Measurements from ENCODE around the gene ABTB1.
"Not testable (repeated sequence)": the region's sequence is repeated elsewhere in the genome, so short reads cannot be mapped to it uniquely, and the experiment has no call there.

The ABTB1 gene

GRCh38 chr3:127680146-127680661, 7.5 kb downstream of the ABTB1 start:
- no CpG with 5 or more reads among the region's 21 CpGs for WGBS, 2 donors (ENCODE audit: extremely low coverage in 2 of 2, insufficient read length in 2 of 2, insufficient replicate concordance in 1 of 2)
- Histone ChIP-seq H2BK15ac (ENCODE audit: low read length) (peak overlapping the region; percentile 72), H3K9me3 (replicated peaks in 1 of 2; ENCODE audit: control insufficient read depth in 2 of 2, insufficient read depth in 1 of 2, low read depth in 1 of 2, low read length in 2 of 2) (no peaks in the 10 kb centered on the region), H4K8ac (ENCODE audit: low read depth, low read length) (no peak overlapping the region), H3K4me2 (ENCODE audit: insufficient read depth, low read length, poor library complexity, severe bottlenecking) (no peak overlapping the region), H2AFZ (ENCODE audit: low read length) (no peak overlapping the region), H3K23ac (ENCODE audit: low read depth, low read length, poor library complexity) (peak overlapping the region; percentile 65), H2BK120ac (ENCODE audit: low read depth, low read length) (no peak overlapping the region), H2AK5ac (ENCODE audit: low read depth, low read length) (no peak overlapping the region), H2BK12ac (ENCODE audit: low read length) (peak overlapping the region; percentile 25), H3K4ac (ENCODE audit: low read length) (peak overlapping the region; percentile 30), H3K9ac (ENCODE audit: low read depth, low read length, poor library complexity) (peak overlapping the region; percentile 63), H3K27me3 (ENCODE audit: control insufficient read depth in 3 of 3, insufficient read depth in 3 of 3, low read depth in 1 of 3, low read length in 3 of 3) (no peaks in the 10 kb centered on the region), H3K36me3 (replicated peaks in 1 of 2; ENCODE audit: control insufficient read depth in 2 of 2, insufficient read depth in 2 of 2, low read length in 2 of 2) (no peaks in the 10 kb centered on the region), H3K14ac (ENCODE audit: low read length) (peak overlapping the region; percentile 25), H3K18ac (ENCODE audit: low read length) (peak overlapping the region; percentile 82), H3K27ac (replicated peaks; ENCODE audit: low read length) (no peak overlapping the region), H4K91ac (ENCODE audit: low read depth, low read length, poor library complexity) (no peak overlapping the region), H2BK5ac (ENCODE audit: low read length) (no peak overlapping the region), H3K4me1 (ENCODE audit: control insufficient read depth in 2 of 2, insufficient read depth in 1 of 2, low read depth in 1 of 2, low read length in 2 of 2) (peaks cover 0 to 4% of the 10 kb centered on the region in 2 donors), H3K79me1 (ENCODE audit: low read depth, low read length) (no peaks in the 10 kb centered on the region), H3K4me3 (ENCODE audit: low read length in 2 of 2) (peak overlapping the region in 1 of 2 donors; percentile 20)
- no peak for DNase-seq (ENCODE audit: low spot score)

GRCh38 chr3:127680798-127681221, 8.1 kb downstream of the ABTB1 start:
- H3K4ac ChIP-seq (ENCODE audit: low read length): no peak overlapping the region
- no peak overlapping the region for H3K4me2 ChIP-seq (ENCODE audit: insufficient read depth, low read length, poor library complexity, severe bottlenecking)
- no peak overlapping the region for H2AK5ac ChIP-seq (ENCODE audit: low read depth, low read length)
- no peak overlapping the region for H3K27ac ChIP-seq (replicated peaks; ENCODE audit: low read length)
- no peak overlapping the region for H2BK120ac ChIP-seq (ENCODE audit: low read depth, low read length)
- no peak overlapping the region for H3K23ac ChIP-seq (ENCODE audit: low read depth, low read length, poor library complexity)
- peak overlapping the region; percentile 11 for H2BK5ac ChIP-seq (ENCODE audit: low read length)
- no peaks in the 10 kb centered on the region for H3K9me3 ChIP-seq (replicated peaks in 1 of 2; ENCODE audit: control insufficient read depth in 2 of 2, insufficient read depth in 1 of 2, low read depth in 1 of 2, low read length in 2 of 2)
- peak overlapping the region; percentile 37 for H3K9ac ChIP-seq (ENCODE audit: low read depth, low read length, poor library complexity)
- peak overlapping the region; percentile 6 for H3K18ac ChIP-seq (ENCODE audit: low read length)
- peaks cover 0 to 4% of the 10 kb centered on the region in 2 donors for H3K4me1 ChIP-seq (ENCODE audit: control insufficient read depth in 2 of 2, insufficient read depth in 1 of 2, low read depth in 1 of 2, low read length in 2 of 2)
- H2AFZ ChIP-seq (ENCODE audit: low read length): no peak overlapping the region
- H3K14ac ChIP-seq (ENCODE audit: low read length): no peak overlapping the region
- H3K27me3 ChIP-seq (ENCODE audit: control insufficient read depth in 3 of 3, insufficient read depth in 3 of 3, low read depth in 1 of 3, low read length in 3 of 3): no peaks in the 10 kb centered on the region
- no peaks in the 10 kb centered on the region for H3K79me1 ChIP-seq (ENCODE audit: low read depth, low read length)
- H2BK12ac ChIP-seq (ENCODE audit: low read length): no peak overlapping the region
- H4K8ac ChIP-seq (ENCODE audit: low read depth, low read length): no peak overlapping the region
- H3K36me3 ChIP-seq (replicated peaks in 1 of 2; ENCODE audit: control insufficient read depth in 2 of 2, insufficient read depth in 2 of 2, low read length in 2 of 2): no peaks in the 10 kb centered on the region
- no peak overlapping the region for H2BK15ac ChIP-seq (ENCODE audit: low read length)
- H4K91ac ChIP-seq (ENCODE audit: low read depth, low read length, poor library complexity): no peak overlapping the region
- DNase-seq (ENCODE audit: low spot score): no peak
- H3K4me3 ChIP-seq (ENCODE audit: low read length in 2 of 2): no peak overlapping the region
- WGBS, 2 donors (ENCODE audit: extremely low coverage in 2 of 2, insufficient read length in 2 of 2, insufficient replicate concordance in 1 of 2): no CpG with 5 or more reads among the region's 1 CpG

DNA sequence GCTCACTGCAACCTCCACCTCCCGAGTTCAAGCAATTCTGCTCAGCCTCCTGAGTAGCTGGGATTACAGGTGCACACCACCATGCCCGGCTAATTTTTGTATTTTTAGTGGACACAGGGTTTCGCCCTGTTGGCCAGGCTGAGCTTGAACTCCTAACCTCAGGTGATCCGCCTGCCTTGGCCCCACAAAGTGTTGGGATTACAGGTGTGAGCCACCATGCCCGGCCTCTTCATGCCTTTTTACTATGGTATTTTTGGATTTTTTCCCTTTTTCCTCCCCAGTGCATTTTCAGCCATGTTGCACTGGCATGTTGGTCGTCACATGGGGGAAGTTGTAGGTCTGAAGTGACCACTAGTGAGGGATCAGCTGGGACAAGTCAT, 9.4 kb downstream of the ABTB1 start:
- H3K27ac ChIP-seq (replicated peaks; ENCODE audit: low read length); H2BK5ac ChIP-seq (ENCODE audit: low read length); H2AFZ ChIP-seq (ENCODE audit: low read length); H3K9ac ChIP-seq (ENCODE audit: low read depth, low read length, poor library complexity); H2BK12ac ChIP-seq (ENCODE audit: low read length); H4K8ac ChIP-seq (ENCODE audit: low read depth, low read length); H3K4me2 ChIP-seq (ENCODE audit: insufficient read depth, low read length, poor library complexity, severe bottlenecking); H3K4me3 ChIP-seq (ENCODE audit: low read length in 2 of 2); H3K36me3 ChIP-seq (replicated peaks in 1 of 2; ENCODE audit: control insufficient read depth in 2 of 2, insufficient read depth in 2 of 2, low read length in 2 of 2); H3K9me3 ChIP-seq (replicated peaks in 1 of 2; ENCODE audit: control insufficient read depth in 2 of 2, insufficient read depth in 1 of 2, low read depth in 1 of 2, low read length in 2 of 2); H3K27me3 ChIP-seq (ENCODE audit: control insufficient read depth in 3 of 3, insufficient read depth in 3 of 3, low read depth in 1 of 3, low read length in 3 of 3); H3K4me1 ChIP-seq (ENCODE audit: control insufficient read depth in 2 of 2, insufficient read depth in 1 of 2, low read depth in 1 of 2, low read length in 2 of 2); H2BK120ac ChIP-seq (ENCODE audit: low read depth, low read length); H3K79me1 ChIP-seq (ENCODE audit: low read depth, low read length); H3K23ac ChIP-seq (ENCODE audit: low read depth, low read length, poor library complexity); H3K4ac ChIP-seq (ENCODE audit: low read length); H2BK15ac ChIP-seq (ENCODE audit: low read length); DNase-seq (ENCODE audit: low spot score); H4K91ac ChIP-seq (ENCODE audit: low read depth, low read length, poor library complexity); H3K18ac ChIP-seq (ENCODE audit: low read length); H3K14ac ChIP-seq (ENCODE audit: low read length): not testable (repeated sequence)
- WGBS, 2 donors (ENCODE audit: extremely low coverage in 2 of 2, insufficient read length in 2 of 2, insufficient replicate concordance in 1 of 2): no CpG with 5 or more reads among the region's 6 CpGs
- peak overlapping the region; percentile 40 for H2AK5ac ChIP-seq (ENCODE audit: low read depth, low read length)

- Histone ChIP-seq H2AFZ (ENCODE audit: low read length) (no peak overlapping the region), H3K9ac (ENCODE audit: low read depth, low read length, poor library complexity) (peak overlapping the region; percentile 34), H3K36me3 (replicated peaks in 1 of 2; ENCODE audit: control insufficient read depth in 2 of 2, insufficient read depth in 2 of 2, low read length in 2 of 2) (no peaks in the 10 kb centered on the region), H2BK120ac (ENCODE audit: low read depth, low read length) (no peak overlapping the region), H3K14ac (ENCODE audit: low read length) (no peak overlapping the region), H3K23ac (ENCODE audit: low read depth, low read length, poor library complexity) (no peak overlapping the region), H3K4me2 (ENCODE audit: insufficient read depth, low read length, poor library complexity, severe bottlenecking) (no peak overlapping the region), H4K8ac (ENCODE audit: low read depth, low read length) (peak overlapping the region; percentile 23), H3K79me1 (ENCODE audit: low read depth, low read length) (no peaks in the 10 kb centered on the region), H2BK5ac (ENCODE audit: low read length) (no peak overlapping the region), H3K4ac (ENCODE audit: low read length) (no peak overlapping the region), H3K4me1 (ENCODE audit: control insufficient read depth in 2 of 2, insufficient read depth in 1 of 2, low read depth in 1 of 2, low read length in 2 of 2) (peaks cover 0 to 2% of the 10 kb centered on the region in 2 donors), H4K91ac (ENCODE audit: low read depth, low read length, poor library complexity) (no peak overlapping the region), H3K27ac (replicated peaks; ENCODE audit: low read length) (no peak overlapping the region), H3K18ac (ENCODE audit: low read length) (peak overlapping the region; percentile 42), H2BK15ac (ENCODE audit: low read length) (no peak overlapping the region), H2BK12ac (ENCODE audit: low read length) (no peak overlapping the region), H3K9me3 (replicated peaks in 1 of 2; ENCODE audit: control insufficient read depth in 2 of 2, insufficient read depth in 1 of 2, low read depth in 1 of 2, low read length in 2 of 2) (no peaks in the 10 kb centered on the region), H3K4me3 (ENCODE audit: low read length in 2 of 2) (no peak overlapping the region), H2AK5ac (ENCODE audit: low read depth, low read length) (peak overlapping the region; percentile 40), H3K27me3 (ENCODE audit: control insufficient read depth in 3 of 3, insufficient read depth in 3 of 3, low read depth in 1 of 3, low read length in 3 of 3) (no peaks in the 10 kb centered on the region)
- DNase-seq (ENCODE audit: low spot score): no peak
- WGBS, 2 donors (ENCODE audit: extremely low coverage in 2 of 2, insufficient read length in 2 of 2, insufficient replicate concordance in 1 of 2): no CpG with 5 or more reads among the region's 8 CpGs
Measured at GRCh38 chr3:127682561-127682960, 9.8 kb downstream of the ABTB1 start.
